PC-3 (cell line): ENCODE measurements around the gene UNC13A.

Source experiments
- CTCF ChIP-seq: fragments of 300-600 bp; sonication (generic); conservative IDR thresholded peaks from 2 replicates; pipeline ENCODE4 v1.5.1; 2017; ENCODE audit warnings: antibody characterized with exemption, low read depth, mild to moderate bottlenecking, low read length
- EZH2 ChIP-seq: fragments of 300-600 bp; sonication (generic); IDR thresholded peaks from one replicate; pipeline ENCODE4 v1.6.1; 2017; ENCODE audit warnings: antibody characterized with exemption, mild to moderate bottlenecking, low read length; ENCODE audit not compliant: unreplicated experiment

GRCh38 chr19:17687857-17688784 is at the start of gene UNC13A:
- TF ChIP-seq EZH2 (no peak), CTCF (no peak)
